ENCODE data around the gene NUDT14.

DNA sequence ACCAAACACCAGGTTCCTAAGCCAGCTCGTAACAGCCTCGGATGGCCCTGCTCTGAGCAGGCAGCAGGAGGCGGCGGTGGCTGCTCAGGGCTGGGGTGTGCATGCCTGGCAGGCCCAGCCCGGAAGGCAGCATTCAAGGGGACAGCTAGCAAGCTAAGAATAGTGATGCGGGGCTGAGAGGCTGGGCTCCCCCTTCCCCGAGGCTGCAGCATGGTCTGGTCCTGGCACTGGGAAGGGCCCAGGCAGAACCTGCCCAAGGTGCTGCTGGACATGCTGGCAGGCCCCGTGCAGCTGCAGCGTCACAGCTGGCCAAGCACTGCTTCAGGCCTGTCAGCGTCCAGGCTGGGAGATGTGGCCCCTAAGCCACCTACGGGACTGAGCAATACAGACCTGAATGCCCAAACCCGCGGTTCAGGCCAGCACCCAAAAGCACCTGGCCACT lies 26.4 kb upstream of the NUDT14 start:
- TF ChIP-seq, protein P1, sequence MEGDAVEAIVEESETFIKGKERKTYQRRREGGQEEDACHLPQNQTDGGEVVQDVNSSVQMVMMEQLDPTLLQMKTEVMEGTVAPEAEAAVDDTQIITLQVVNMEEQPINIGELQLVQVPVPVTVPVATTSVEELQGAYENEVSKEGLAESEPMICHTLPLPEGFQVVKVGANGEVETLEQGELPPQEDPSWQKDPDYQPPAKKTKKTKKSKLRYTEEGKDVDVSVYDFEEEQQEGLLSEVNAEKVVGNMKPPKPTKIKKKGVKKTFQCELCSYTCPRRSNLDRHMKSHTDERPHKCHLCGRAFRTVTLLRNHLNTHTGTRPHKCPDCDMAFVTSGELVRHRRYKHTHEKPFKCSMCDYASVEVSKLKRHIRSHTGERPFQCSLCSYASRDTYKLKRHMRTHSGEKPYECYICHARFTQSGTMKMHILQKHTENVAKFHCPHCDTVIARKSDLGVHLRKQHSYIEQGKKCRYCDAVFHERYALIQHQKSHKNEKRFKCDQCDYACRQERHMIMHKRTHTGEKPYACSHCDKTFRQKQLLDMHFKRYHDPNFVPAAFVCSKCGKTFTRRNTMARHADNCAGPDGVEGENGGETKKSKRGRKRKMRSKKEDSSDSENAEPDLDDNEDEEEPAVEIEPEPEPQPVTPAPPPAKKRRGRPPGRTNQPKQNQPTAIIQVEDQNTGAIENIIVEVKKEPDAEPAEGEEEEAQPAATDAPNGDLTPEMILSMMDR (conservative IDR thresholded peaks at IDR 0.05; ENCODE audit: low read depth, low read length): no peak
- TF ChIP-seq RCOR1 (IDR thresholded peaks at IDR 0.05; ENCODE audit: insufficient replicate concordance, low read length) (no peak), RAD21 (IDR thresholded peaks at IDR 0.05; ENCODE audit: low read length) (no peak), POLR2A (IDR thresholded peaks at IDR 0.05; ENCODE audit: low read depth, low read length) (no peak), SMC3 (IDR thresholded peaks at IDR 0.05; ENCODE audit: low read depth, low read length) (no peak), BHLHE40 (IDR thresholded peaks at IDR 0.05; ENCODE audit: low read depth, low read length) (no peak)
- TF ChIP-seq, protein P2, sequence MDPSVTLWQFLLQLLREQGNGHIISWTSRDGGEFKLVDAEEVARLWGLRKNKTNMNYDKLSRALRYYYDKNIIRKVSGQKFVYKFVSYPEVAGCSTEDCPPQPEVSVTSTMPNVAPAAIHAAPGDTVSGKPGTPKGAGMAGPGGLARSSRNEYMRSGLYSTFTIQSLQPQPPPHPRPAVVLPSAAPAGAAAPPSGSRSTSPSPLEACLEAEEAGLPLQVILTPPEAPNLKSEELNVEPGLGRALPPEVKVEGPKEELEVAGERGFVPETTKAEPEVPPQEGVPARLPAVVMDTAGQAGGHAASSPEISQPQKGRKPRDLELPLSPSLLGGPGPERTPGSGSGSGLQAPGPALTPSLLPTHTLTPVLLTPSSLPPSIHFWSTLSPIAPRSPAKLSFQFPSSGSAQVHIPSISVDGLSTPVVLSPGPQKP (IDR thresholded peaks at IDR 0.05; ENCODE audit: borderline replicate concordance, low read depth, low read length): no peak
